ENCODE results near the gene HSD17B4.
"Not testable (repeated sequence)": the region's sequence is repeated elsewhere in the genome, so short reads cannot be mapped to it uniquely, and the experiment has no call there.

The HSD17B4 gene

DNA sequence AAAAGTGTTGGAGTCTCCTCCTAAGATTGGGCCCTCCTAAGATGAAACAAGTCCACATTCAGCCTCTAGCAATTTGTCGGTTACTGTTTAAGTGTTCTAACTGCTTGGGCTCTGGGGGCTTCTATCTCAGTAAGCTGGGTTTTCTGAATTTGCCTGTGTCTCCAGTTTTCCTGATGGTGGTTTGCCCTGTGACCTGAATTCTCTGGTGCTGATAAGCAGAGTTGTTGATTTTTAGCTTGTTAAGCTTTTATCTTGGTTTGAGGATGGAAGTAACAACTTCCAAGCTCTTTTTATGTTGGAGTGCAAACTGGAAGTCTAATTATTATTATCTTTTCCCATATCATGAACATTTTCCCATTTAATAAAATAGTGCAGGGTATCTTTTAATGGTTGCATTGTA lies 30.9 kb downstream of the HSD17B4 start:
- no peak for DNase-seq (ENCODE audit: low read depth in 2 of 2)

DNA sequence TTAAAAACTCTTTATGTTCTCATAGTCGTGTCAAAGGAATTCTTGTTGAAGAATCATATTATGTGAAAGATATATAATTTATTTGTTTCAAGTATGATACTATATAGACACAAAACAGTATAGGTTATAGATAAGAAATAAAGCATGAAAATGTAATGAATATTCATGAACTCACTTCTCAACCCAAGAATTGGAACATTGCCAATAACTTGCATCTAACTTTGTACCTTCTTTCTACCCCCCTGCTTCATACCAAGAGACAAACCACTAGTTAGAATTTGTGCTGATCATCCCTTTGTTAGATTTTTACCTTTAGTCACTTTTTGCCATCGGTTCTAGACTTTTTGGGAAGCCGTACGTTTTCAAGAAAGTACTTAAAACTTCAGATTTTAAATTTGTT lies 32.6 kb downstream of the HSD17B4 start:
- no peak for DNase-seq (ENCODE audit: low read depth in 2 of 2)

DNA sequence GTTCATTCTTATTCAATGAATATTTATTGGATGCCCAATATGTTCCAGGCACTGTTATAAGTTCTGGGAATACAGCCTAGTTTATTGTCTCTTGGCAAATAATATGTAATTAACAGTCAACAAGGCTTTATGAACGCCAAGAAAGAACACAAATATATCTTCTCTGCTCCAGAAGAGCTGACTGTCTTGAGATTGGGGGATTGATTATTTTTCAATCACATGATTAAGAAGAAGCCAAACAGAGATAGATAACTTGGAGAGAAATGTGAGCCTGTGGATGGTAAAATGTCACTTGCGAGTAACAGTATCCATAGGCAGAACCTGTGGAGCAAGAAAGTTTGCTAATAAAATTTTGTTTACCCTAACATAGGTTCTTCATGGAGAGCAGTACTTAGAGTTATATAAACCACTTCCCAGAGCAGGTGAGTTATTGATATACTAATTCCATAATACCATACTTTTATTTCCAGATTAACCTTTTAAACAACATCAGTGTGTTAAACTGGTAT lies 49.4 kb downstream of the HSD17B4 start:
- no peak for DNase-seq (ENCODE audit: low read depth in 2 of 2)

- not testable (repeated sequence) for DNase-seq (ENCODE audit: low read depth in 2 of 2)
Observed at GRCh38 chr5:119503939-119504338, 51.6 kb downstream of the HSD17B4 start.

GRCh38 chr5:119512277-119512676 lies 60.0 kb downstream of the HSD17B4 start:
- no peak for DNase-seq (ENCODE audit: low read depth in 2 of 2)

- no peak for DNase-seq (ENCODE audit: low read depth in 2 of 2)
Observed at GRCh38 chr5:119515192-119515591, 62.9 kb downstream of the HSD17B4 start.

DNA sequence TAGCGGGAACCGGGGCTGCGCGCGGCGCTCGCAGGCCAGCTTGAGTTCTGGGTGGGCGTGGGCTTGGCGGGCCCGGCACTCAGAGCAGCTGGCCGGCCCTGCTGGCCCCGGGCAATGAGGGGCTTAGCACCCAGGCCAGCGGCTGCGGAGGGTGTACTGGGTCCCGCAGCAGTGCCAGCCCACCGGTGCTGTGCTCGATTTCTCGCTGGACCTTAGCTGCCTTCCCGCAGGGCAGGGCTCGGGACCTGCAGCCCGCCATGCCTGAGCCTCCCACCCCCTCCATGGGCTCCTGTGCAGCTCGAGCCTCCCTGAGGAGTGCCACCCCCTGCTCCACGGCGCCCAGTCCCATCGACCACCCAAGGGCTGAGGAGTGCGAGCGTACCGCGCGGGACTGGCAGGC lies 64.8 kb downstream of the HSD17B4 start:
- DNase-seq (ENCODE audit: low read depth in 2 of 2) = not testable (repeated sequence)

DNA sequence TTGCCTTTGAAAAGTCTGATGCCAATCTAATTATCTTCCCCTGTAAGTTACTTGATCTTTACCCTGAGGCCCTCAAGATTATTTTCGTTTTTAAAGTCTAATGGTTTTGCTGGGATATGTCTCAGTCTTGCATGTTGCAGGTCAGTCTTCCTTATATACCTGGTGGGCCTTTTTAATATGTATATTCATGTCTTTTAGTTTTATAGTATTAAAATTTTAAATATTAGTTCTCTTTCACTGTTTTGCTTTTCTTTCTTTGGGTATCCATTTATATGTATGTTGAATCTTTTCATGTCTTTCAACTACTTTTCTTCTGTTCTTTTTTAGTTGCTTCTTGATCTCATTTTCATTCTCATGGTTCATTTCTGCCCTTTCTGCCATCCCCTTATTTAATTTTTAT lies 68.9 kb downstream of the HSD17B4 start:
- no peak for DNase-seq (ENCODE audit: low read depth in 2 of 2)

DNA sequence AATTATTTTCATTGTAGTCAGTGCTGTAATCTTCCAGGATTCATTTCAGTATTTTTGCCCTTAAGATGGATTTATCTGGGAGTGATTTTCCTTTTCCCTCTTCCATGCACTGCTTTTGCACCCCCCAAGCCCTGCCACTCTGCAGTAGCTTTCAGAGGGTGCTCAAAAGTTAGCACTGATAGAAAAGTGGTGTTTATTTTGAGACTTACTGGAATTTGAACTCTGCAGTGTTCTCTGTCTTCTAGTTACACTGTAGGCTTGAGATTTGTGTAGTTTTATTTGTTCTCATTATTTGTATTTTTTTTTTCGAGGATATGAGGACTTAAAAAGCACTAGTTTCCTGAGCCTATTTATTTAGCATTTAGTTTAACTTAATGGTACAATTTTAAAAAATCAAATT lies 70.5 kb downstream of the HSD17B4 start:
- no peak for DNase-seq (ENCODE audit: low read depth in 2 of 2)

- DNase-seq (ENCODE audit: low read depth in 2 of 2) = no peak
Observed at GRCh38 chr5:119524485-119524884, 72.2 kb downstream of the HSD17B4 start.

- no peak for DNase-seq (ENCODE audit: low read depth in 2 of 2)
Observed at GRCh38 chr5:119527351-119527750, 75.1 kb downstream of the HSD17B4 start.

- no peak for DNase-seq (ENCODE audit: low read depth in 2 of 2)
Observed at GRCh38 chr5:119529811-119530210, 77.5 kb downstream of the HSD17B4 start.

DNA sequence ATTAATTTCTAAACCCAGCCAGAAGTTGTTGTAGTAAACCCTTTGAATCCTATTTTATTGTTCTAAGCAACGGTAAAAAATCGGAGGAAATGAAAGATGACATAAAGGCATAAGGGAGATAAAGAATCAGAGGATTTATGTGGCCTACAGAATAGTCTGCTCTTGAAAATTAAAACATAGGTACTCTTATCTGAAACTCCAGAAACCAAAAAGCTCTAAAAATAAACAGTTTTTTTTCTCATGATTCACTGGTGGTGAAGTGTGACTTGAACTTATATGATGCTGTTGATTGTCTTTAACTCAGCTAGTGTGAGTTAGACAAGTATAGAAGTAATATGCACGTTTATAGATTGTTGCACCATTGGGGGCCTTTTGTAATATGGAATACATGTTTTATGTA lies 80.3 kb downstream of the HSD17B4 start:
- no peak for DNase-seq (ENCODE audit: low read depth in 2 of 2)

DNA sequence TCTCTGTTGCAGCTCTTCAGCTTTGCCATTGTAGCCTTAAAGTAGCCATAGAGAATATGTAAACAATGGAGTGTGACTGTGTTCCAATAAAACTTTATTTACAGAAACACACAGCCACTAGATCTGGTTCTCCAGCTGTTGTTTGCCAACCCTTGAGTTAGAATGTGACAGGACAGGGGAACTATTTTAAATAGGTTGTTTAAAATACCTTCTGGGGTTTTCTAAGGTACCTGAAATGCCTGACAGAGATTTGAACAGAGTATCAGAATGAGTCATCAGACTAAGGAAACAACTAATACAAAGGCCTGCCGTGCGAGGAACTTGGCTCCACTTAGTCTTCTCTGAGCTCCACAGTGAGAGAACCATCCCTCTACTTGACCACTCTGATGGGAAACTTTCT lies 85.4 kb downstream of the HSD17B4 start:
- DNase-seq (ENCODE audit: low read depth in 2 of 2) = no peak

DNA sequence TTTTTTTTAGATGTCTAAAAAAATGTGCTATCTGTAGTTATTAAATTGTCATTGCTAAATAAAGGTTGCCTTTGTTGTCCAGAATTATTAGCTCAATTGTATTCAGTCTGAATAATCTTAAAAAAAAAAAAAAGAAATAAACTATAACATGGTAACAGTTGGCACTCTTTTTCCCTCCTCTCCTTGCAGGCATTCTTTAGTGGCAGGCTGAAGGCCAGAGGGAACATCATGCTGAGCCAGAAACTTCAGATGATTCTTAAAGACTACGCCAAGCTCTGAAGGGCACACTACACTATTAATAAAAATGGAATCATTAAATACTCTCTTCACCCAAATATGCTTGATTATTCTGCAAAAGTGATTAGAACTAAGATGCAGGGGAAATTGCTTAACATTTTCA lies 89.4 kb downstream of the HSD17B4 start:
- DNase-seq (ENCODE audit: low read depth in 2 of 2) = no peak

DNA sequence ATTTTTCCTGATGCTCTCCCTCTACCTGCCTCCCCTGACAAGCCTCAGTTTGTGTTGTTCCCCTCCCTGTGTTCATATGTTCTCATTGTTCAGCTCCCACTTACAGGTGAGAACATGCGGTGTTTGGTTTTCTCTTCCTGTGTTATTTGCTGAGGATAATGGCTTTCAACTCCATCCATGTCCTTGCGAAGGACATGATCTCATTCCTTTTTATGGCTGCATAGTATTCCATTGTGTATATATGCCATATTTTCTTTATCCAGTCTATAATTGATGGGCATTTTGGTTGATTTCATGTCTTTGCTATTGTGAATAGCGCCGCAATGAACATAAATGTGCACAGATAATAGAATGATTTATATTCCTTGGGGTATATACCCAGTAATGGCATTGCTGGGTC lies 99.5 kb downstream of the HSD17B4 start:
- no peak for DNase-seq (ENCODE audit: low read depth in 2 of 2)

DNA sequence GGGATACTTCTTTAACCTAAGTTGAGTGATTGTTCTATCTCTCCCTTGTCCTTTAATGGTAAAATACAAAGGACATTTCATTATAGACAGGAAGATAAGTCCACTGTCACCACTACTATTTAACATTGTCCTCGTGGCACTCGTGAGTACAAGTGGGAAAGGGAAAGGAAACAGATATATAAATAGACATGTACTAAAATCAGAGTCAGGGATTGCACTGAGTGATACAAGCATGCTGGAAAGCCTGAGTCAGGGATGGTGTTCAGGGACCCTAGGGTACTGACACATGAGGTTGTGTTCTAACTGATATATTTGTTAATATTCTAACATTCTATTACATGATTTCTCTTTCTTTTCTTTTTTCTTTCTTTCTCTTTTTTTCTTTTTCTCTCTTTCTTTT lies 102.3 kb downstream of the HSD17B4 start:
- no peak for DNase-seq (ENCODE audit: low read depth in 2 of 2)

DNA sequence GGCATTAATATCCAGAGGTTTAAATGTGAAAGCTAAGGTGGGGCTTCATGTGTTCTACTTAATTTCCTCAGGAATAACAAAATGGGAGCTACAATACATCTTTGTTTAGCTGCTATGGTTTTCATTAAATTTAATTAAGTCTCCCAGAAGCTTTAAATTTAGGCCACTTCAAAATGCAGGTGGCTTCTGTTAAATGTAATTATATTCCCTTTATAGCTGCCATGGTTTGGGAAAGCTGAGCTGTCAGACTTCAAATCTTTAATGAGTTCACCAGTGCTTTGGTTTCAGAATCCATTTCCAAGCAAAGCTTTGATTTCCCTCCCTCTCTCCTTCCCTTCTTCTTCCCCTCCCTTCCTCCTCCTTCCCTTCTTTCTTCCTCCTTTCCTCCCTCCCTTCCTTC lies 118.6 kb downstream of the HSD17B4 start:
- DNase-seq (ENCODE audit: low read depth in 2 of 2) = no peak

GRCh38 chr5:119578937-119579336 lies 126.6 kb downstream of the HSD17B4 start:
- no peak for DNase-seq (ENCODE audit: low read depth in 2 of 2)

DNA sequence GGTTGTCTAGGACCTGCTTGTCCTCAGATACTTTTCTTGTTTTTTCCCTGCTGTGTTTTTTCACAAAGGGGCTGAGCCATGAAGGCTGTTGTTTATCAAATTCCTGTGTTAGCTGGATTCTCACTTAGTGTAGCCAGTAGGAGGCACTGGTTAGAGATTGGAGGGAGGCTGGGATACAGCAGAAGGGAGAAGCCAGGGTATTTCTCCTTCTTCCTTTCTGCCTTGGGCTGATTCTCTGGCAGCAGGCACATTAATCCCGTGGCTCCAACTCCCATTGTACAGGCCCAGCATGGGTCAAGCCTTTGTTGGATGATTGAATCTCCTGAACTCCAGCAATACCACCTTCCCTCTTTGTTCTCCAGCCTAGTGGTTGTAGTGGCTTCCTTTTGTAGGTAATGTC lies 130.7 kb downstream of the HSD17B4 start:
- no peak for DNase-seq (ENCODE audit: low read depth in 2 of 2)

DNA sequence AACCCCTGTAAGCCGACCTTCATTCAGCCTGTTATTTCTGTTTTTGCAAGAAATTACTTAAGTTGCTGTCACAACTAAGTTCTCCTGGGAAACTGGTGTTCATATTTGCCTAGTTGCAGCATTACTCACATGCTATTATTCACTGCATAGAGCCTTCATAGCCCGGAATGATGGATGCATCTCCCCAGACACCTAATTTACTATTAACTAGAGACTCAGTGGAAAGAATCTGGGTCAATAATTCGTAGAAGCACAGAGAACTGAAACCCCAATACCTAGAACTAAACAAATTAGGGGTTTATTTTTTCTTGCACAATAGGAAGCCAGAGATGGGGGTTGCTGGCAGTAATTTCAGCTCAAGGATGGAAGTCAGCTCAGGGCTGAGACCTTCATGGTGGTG lies 131.4 kb downstream of the HSD17B4 start:
- no peak for DNase-seq (ENCODE audit: low read depth in 2 of 2)

Data from stimulated activated CD4-positive, alpha-beta T cell treated with anti-CD3 and anti-CD28 coated beads, Interleukin-12 subunit alpha, Interleukin-12 subunit beta, amount 100 ng/mL, for 24 hours (primary cell).